MM.1S (cell line): Measurements from ENCODE around the gene PDE11A.
"Not testable (repeated sequence)": the region's sequence is repeated elsewhere in the genome, so short reads cannot be mapped to it uniquely, and the experiment has no call there.

Experiments
- DNase-seq: peaks from one replicate; pipeline ENCODE4 v3.0.0-alpha.2; 2015
- H2AFZ ChIP-seq: fragments of 300-600 bp; sonication (generic); 2 replicates; pipeline ENCODE4 v1.6.0; 2016; ENCODE audit warnings: antibody characterized with exemption, low read length
- H3F3A ChIP-seq: fragments of 300-600 bp; sonication (generic); 2 replicates; pipeline ENCODE4 v1.6.1; 2016; ENCODE audit warnings: mild to moderate bottlenecking, antibody characterized with exemption, low read length, moderate library complexity, mixed read lengths; ENCODE audit not compliant: insufficient read depth
- H3K27ac ChIP-seq: fragments of 300-600 bp; sonication (generic); 2 replicates; pipeline ENCODE4 v1.5.1; 2016; ENCODE audit warnings: mild to moderate bottlenecking, low read length
- H3K27me3 ChIP-seq: fragments of 300-600 bp; sonication (generic); replicated peaks from 2 replicates; pipeline ENCODE4 v1.6.0; 2016; ENCODE audit warnings: low read length; ENCODE audit not compliant: insufficient read depth
- H3K36me3 ChIP-seq: fragments of 300-600 bp; sonication (generic); replicated peaks from 2 replicates; pipeline ENCODE4 v1.6.1; 2016; ENCODE audit warnings: mild to moderate bottlenecking, low read length, mixed read lengths; ENCODE audit not compliant: insufficient read depth
- H3K4me1 ChIP-seq: fragments of 300-600 bp; sonication (generic); 2 replicates; pipeline ENCODE4 v1.6.1; 2016; ENCODE audit warnings: low read length, mixed read lengths
- H3K4me2 ChIP-seq: fragments of 300-600 bp; sonication (generic); 2 replicates; pipeline ENCODE4 v1.6.0; 2016; ENCODE audit warnings: low read depth, low read length
- H3K4me3 ChIP-seq: fragments of 300-600 bp; sonication (generic); 2 replicates; pipeline ENCODE4 v1.5.1; 2016; ENCODE audit warnings: low read length, mixed read lengths
- H3K79me2 ChIP-seq: fragments of 300-600 bp; sonication (generic); 2 replicates; pipeline ENCODE4 v1.6.1; 2016; ENCODE audit warnings: mixed run types, low read length, mixed read lengths
- H3K9ac ChIP-seq: fragments of 300-600 bp; sonication (generic); 2 replicates; pipeline ENCODE4 v1.6.1; 2016; ENCODE audit warnings: low read length, mixed read lengths
- H3K9me2 ChIP-seq: fragments of 300-600 bp; sonication (generic); replicated peaks from 2 replicates; pipeline ENCODE4 v1.6.1; 2016; ENCODE audit warnings: mild to moderate bottlenecking, low read length, mixed read lengths; ENCODE audit not compliant: insufficient read depth
- H3K9me3 ChIP-seq: fragments of 300-600 bp; sonication (generic); replicated peaks from 2 replicates; pipeline ENCODE4 v1.6.1; 2016; ENCODE audit warnings: mild to moderate bottlenecking, low read length, mixed read lengths; ENCODE audit not compliant: insufficient read depth
- H4K20me1 ChIP-seq: fragments of 300-600 bp; sonication (generic); 2 replicates; pipeline ENCODE4 v1.6.1; 2016; ENCODE audit warnings: mild to moderate bottlenecking, low read length, moderate library complexity, mixed read lengths; ENCODE audit not compliant: insufficient read depth
- EZH2 ChIP-seq: fragments of 300-600 bp; sonication (generic); optimal IDR thresholded peaks from 2 replicates; pipeline ENCODE3; 2017; ENCODE audit warnings: low read depth, mild to moderate bottlenecking, antibody characterized with exemption, low read length, mixed read lengths
- EZH2phosphoT487 ChIP-seq: fragments of 300-600 bp; sonication (generic); IDR thresholded peaks from 2 replicates; pipeline ENCODE4 v1.6.1; 2018; ENCODE audit warnings: antibody characterized with exemption, low read length
- TF ChIP-seq, protein P1 (sequence below): fragments of 300-600 bp; sonication (generic); IDR thresholded peaks from 2 replicates; pipeline ENCODE4 v1.5.1; 2016; ENCODE audit warnings: antibody characterized with exemption, low read length, mixed read lengths

The PDE11A gene

DNA sequence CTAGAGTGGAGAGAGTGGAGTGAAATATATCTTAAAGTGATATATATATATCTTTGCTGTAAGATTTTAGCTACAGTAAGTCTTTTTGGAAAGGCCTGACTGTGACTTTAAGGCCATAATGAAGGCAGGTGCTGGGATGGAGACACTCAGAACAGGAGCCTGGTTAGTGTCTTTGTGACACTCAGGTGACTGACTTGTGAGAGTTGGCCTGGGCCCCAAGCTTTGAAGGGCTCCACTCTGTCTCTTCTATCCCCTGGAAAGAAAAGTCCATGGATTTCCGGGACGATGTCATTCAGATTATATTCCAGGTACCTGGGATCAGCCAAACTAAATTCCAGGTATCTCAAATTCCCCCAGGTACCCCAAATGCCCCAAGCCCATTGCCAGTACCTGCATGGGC lies 276.6 kb downstream of the PDE11A start:
- no peaks in the 10 kb centered on the region for H3K4me1 ChIP-seq
- H3F3A ChIP-seq: no peaks in the 10 kb centered on the region
- H3K27me3 ChIP-seq: no peaks in the 10 kb centered on the region
- no peak overlapping the region for H3K9ac ChIP-seq
- no peak for DNase-seq
- no peak overlapping the region for H3K4me3 ChIP-seq
- no peaks in the 10 kb centered on the region for H3K36me3 ChIP-seq
- TF ChIP-seq, protein P1, sequence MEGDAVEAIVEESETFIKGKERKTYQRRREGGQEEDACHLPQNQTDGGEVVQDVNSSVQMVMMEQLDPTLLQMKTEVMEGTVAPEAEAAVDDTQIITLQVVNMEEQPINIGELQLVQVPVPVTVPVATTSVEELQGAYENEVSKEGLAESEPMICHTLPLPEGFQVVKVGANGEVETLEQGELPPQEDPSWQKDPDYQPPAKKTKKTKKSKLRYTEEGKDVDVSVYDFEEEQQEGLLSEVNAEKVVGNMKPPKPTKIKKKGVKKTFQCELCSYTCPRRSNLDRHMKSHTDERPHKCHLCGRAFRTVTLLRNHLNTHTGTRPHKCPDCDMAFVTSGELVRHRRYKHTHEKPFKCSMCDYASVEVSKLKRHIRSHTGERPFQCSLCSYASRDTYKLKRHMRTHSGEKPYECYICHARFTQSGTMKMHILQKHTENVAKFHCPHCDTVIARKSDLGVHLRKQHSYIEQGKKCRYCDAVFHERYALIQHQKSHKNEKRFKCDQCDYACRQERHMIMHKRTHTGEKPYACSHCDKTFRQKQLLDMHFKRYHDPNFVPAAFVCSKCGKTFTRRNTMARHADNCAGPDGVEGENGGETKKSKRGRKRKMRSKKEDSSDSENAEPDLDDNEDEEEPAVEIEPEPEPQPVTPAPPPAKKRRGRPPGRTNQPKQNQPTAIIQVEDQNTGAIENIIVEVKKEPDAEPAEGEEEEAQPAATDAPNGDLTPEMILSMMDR: no peak
- TF ChIP-seq EZH2phosphoT487 (no peak), EZH2 (no peak)
- H4K20me1 ChIP-seq: no peaks in the 10 kb centered on the region
- H2AFZ ChIP-seq: no peak overlapping the region
- no peak overlapping the region for H3K4me2 ChIP-seq
- H3K9me2 ChIP-seq: no peaks in the 10 kb centered on the region
- no peak overlapping the region for H3K27ac ChIP-seq
- no peaks in the 10 kb centered on the region for H3K9me3 ChIP-seq
- H3K79me2 ChIP-seq: no peaks in the 10 kb centered on the region

DNA sequence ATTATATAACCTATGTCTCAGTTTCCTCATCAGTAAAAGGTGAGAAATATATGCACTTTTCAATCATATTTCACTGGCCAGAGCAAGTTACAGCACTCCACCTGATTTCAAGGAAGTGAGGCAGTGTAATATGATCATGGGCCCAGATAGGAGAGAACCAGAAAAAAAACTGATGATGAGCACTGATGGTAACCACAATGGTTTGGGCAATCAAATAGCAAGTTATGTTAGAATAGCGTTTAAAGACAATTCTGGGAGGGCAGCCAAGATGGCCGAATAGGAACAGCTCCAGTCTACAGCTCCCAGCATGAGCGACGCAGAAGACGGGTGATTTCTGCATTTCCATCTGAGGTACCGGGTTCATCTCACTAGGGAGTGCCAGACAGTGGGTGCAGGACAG lies 287.4 kb downstream of the PDE11A start:
- H3K27ac ChIP-seq, H2AFZ ChIP-seq, H3K9me2 ChIP-seq, H3K9me3 ChIP-seq, H3K4me3 ChIP-seq, DNase-seq, H3K27me3 ChIP-seq, H4K20me1 ChIP-seq, H3K36me3 ChIP-seq, H3K79me2 ChIP-seq, H3K9ac ChIP-seq, H3F3A ChIP-seq, H3K4me1 ChIP-seq, H3K4me2 ChIP-seq: not testable (repeated sequence)

DNA sequence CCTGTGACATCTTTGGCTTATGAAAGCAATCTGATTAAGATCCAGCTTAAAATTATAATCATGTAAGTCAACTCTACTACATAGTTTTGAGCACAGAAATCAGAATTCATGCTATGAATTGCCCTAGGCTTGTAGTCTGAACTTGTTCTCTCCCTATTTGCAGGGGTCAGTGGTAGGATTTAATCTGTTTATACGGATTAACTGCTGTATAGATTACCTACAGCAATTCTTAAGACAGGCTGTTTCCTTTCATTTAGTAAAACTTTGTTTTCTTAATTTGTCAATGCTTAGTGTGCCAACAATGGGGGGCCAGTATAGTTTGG lies 287.9 kb downstream of the PDE11A start:
- DNase-seq: no peak
- H3K79me2 ChIP-seq: no peaks in the 10 kb centered on the region
- H4K20me1 ChIP-seq: no peaks in the 10 kb centered on the region
- no peak overlapping the region for H3K4me3 ChIP-seq
- H3K4me2 ChIP-seq: peak overlapping the region; percentile 41; the same call in 1 of the 2 replicates
- no peaks in the 10 kb centered on the region for H3F3A ChIP-seq
- no peaks in the 10 kb centered on the region for H3K36me3 ChIP-seq
- H3K9ac ChIP-seq: no peak overlapping the region
- no peaks in the 10 kb centered on the region for H3K9me3 ChIP-seq
- H3K27me3 ChIP-seq: no peaks in the 10 kb centered on the region
- no peaks in the 10 kb centered on the region for H3K9me2 ChIP-seq
- no peak for TF ChIP-seq EZH2phosphoT487
- TF ChIP-seq, protein P1: no peak
- no peak for TF ChIP-seq EZH2
- H3K4me1 ChIP-seq: peaks cover 7% of the 10 kb centered on the region; the same call in 1 of the 2 replicates
- no peak overlapping the region for H3K27ac ChIP-seq
- no peak overlapping the region for H2AFZ ChIP-seq

DNA sequence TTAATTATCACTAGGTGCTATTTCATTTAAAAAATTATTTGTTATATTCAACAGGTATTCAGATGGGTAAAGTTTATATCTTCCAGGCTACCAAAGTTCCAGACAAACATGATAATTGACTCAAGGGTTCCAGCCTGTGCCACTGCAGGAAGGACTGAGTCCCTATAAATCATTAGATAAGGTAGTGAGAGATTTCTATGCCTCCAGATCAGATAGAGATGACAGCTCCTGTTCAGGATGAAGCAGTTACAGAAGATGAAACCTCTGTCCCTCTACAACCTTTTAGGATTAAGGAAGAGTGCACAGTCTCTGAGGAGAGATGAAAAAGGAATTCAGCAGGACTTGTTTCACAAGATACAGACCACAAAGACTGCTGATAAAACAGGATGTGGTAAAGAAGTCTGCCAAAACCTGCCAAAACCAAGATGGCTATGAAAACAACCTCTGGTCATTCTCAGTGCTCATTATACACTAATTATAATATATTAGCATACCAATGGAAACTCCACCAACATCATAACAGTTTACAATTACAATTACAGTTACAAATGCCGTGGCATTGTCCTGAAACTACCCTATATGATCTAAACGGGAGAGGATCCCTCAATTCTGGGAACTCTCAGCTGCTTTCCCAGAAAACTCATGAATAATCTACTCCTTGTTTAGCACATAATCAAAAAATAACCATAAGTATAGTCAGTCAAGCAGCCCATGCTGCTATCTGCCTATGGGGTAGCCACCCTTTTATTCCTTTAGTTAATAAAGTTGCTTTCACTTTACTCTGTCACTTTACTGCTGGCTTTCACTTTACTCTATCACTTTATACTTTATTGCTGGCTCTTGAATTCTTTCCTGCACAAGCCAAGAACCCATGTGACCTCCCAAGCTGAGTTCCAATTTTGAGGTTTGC lies 288.5 kb downstream of the PDE11A start:
- Histone ChIP-seq H2AFZ (no peak overlapping the region), H3K9ac (no peak overlapping the region), H3K9me2 (no peaks in the 10 kb centered on the region), H4K20me1 (no peaks in the 10 kb centered on the region), H3K27ac (no peak overlapping the region), H3K4me3 (no peak overlapping the region), H3K4me2 (peak overlapping the region; percentile 41; the same call in 1 of the 2 replicates), H3K27me3 (no peaks in the 10 kb centered on the region), H3K79me2 (no peaks in the 10 kb centered on the region), H3F3A (no peaks in the 10 kb centered on the region), H3K36me3 (no peaks in the 10 kb centered on the region), H3K9me3 (no peaks in the 10 kb centered on the region), H3K4me1 (peaks cover 7% of the 10 kb centered on the region; the same call in 1 of the 2 replicates)
- TF ChIP-seq EZH2phosphoT487 (no peak), EZH2 (no peak)
- TF ChIP-seq, protein P1: no peak
- DNase-seq: peak; percentile 49
